ENCODE measurements around the gene ELMO2.

Gene ELMO2

DNA sequence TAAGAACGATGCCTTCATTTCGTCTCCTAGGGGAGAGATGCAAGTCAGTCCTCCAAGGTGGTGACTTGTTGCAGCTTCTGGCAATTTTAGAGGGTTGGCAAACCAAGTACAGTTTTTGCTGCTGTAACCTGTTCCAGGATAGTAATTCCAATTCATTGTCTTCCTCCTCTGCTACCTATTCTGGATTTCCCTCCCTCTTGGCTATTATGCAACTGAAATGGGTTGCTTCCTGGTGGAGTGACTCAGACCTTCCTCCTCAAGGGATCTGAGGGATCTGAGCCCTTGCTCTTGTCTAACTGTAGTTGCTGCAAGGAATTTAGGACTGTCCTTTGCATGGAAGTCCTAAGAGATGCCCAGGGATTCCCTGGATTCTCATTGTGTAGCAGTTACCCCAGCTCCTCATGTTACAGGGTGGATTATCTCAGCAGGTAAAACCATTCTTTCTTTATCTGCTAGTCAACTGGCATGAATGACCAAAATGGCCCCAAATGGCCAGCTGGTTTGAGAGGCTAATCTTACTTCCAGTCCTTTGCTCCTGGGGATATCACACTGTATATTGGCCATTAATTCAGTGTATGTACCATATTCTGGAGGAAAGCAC is 17.6 kb upstream of the ELMO2 start:
- Histone ChIP-seq H3K27me3 (ENCODE audit: insufficient read depth, poor library complexity, severe bottlenecking) (peaks cover 16% of the 10 kb centered on the region), H3K4me3 (replicated peaks; ENCODE audit: insufficient read depth, low read length) (no peak overlapping the region), H3K27ac (replicated peaks) (no peak overlapping the region)
- no peak for DNase-seq (ENCODE audit: low read depth in 1 of 2, low spot score in 1 of 2)
- TF ChIP-seq SPI1 (IDR thresholded peaks at IDR 0.05; ENCODE audit: borderline replicate concordance, low read depth) (no peak), POLR2AphosphoS5 (IDR thresholded peaks at IDR 0.05; ENCODE audit: low read depth) (no peak), GABPA (IDR thresholded peaks at IDR 0.05; ENCODE audit: low read depth) (no peak)
- TF ChIP-seq, protein P1, sequence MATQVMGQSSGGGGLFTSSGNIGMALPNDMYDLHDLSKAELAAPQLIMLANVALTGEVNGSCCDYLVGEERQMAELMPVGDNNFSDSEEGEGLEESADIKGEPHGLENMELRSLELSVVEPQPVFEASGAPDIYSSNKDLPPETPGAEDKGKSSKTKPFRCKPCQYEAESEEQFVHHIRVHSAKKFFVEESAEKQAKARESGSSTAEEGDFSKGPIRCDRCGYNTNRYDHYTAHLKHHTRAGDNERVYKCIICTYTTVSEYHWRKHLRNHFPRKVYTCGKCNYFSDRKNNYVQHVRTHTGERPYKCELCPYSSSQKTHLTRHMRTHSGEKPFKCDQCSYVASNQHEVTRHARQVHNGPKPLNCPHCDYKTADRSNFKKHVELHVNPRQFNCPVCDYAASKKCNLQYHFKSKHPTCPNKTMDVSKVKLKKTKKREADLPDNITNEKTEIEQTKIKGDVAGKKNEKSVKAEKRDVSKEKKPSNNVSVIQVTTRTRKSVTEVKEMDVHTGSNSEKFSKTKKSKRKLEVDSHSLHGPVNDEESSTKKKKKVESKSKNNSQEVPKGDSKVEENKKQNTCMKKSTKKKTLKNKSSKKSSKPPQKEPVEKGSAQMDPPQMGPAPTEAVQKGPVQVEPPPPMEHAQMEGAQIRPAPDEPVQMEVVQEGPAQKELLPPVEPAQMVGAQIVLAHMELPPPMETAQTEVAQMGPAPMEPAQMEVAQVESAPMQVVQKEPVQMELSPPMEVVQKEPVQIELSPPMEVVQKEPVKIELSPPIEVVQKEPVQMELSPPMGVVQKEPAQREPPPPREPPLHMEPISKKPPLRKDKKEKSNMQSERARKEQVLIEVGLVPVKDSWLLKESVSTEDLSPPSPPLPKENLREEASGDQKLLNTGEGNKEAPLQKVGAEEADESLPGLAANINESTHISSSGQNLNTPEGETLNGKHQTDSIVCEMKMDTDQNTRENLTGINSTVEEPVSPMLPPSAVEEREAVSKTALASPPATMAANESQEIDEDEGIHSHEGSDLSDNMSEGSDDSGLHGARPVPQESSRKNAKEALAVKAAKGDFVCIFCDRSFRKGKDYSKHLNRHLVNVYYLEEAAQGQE (IDR thresholded peaks at IDR 0.05; ENCODE audit: insufficient replicate concordance, low read depth), result no peak
- TF ChIP-seq, protein P2, sequence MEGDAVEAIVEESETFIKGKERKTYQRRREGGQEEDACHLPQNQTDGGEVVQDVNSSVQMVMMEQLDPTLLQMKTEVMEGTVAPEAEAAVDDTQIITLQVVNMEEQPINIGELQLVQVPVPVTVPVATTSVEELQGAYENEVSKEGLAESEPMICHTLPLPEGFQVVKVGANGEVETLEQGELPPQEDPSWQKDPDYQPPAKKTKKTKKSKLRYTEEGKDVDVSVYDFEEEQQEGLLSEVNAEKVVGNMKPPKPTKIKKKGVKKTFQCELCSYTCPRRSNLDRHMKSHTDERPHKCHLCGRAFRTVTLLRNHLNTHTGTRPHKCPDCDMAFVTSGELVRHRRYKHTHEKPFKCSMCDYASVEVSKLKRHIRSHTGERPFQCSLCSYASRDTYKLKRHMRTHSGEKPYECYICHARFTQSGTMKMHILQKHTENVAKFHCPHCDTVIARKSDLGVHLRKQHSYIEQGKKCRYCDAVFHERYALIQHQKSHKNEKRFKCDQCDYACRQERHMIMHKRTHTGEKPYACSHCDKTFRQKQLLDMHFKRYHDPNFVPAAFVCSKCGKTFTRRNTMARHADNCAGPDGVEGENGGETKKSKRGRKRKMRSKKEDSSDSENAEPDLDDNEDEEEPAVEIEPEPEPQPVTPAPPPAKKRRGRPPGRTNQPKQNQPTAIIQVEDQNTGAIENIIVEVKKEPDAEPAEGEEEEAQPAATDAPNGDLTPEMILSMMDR (IDR thresholded peaks at IDR 0.05; ENCODE audit: insufficient read depth, low read length), result no peak

DNA sequence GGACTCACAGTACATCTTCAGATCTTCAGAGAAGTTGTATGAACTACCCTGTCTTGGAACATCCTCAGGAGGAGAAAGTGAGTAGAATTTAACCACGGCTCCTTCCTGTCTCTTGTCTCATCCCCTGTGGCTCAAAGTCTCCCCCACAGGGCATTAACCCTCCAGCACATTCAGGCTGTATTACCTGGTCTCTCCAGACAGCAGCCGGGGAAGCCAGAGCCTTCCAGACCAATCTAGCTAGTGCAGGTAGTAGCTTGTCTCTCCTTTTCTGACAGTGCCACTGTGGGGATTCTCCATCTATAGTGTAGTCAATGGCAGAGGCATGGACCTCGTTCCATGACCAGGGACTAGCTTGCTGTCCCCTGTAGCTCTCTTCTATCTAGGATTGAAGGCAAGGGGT is 16.9 kb upstream of the ELMO2 start:
- no peak for TF ChIP-seq GABPA (IDR thresholded peaks at IDR 0.05; ENCODE audit: low read depth)
- no peak for TF ChIP-seq POLR2AphosphoS5 (IDR thresholded peaks at IDR 0.05; ENCODE audit: low read depth)
- TF ChIP-seq SPI1 (IDR thresholded peaks at IDR 0.05; ENCODE audit: borderline replicate concordance, low read depth), result no peak
- TF ChIP-seq, protein P2 (IDR thresholded peaks at IDR 0.05; ENCODE audit: insufficient read depth, low read length), result no peak
- TF ChIP-seq, protein P1 (IDR thresholded peaks at IDR 0.05; ENCODE audit: insufficient replicate concordance, low read depth), result no peak
- Histone ChIP-seq H3K27me3 (ENCODE audit: insufficient read depth, poor library complexity, severe bottlenecking) (peaks cover 11% of the 10 kb centered on the region), H3K4me3 (replicated peaks; ENCODE audit: insufficient read depth, low read length) (no peak overlapping the region), H3K27ac (replicated peaks) (no peak overlapping the region)
- no peak for DNase-seq (ENCODE audit: low read depth in 1 of 2, low spot score in 1 of 2)

DNA sequence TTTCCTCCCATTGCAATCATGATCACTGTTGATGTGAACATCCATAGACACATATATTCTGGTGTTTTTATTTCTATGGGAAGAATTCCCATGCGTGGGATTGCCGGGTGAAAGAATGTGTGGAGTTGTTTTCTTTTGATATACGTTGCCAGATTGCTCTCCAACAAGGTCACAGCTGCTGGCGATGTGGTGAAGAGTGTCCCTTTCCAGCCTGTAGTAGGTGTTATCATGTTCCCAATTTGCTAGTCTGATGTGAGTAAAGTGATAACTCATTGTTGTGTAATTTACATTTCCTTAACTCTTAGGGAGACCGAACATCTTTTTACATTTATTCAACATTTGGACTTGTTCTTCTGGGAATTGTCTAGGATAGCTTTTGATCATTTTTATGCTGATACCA is 14.5 kb upstream of the ELMO2 start:
- Histone ChIP-seq H3K4me3 (replicated peaks; ENCODE audit: insufficient read depth, low read length) (no peak overlapping the region), H3K27me3 (ENCODE audit: insufficient read depth, poor library complexity, severe bottlenecking) (peaks cover 8% of the 10 kb centered on the region), H3K27ac (replicated peaks) (no peak overlapping the region)
- no peak for DNase-seq (ENCODE audit: low read depth in 1 of 2, low spot score in 1 of 2)
- TF ChIP-seq, protein P1 (IDR thresholded peaks at IDR 0.05; ENCODE audit: insufficient replicate concordance, low read depth), result no peak
- TF ChIP-seq POLR2AphosphoS5 (IDR thresholded peaks at IDR 0.05; ENCODE audit: low read depth), result no peak
- no peak for TF ChIP-seq GABPA (IDR thresholded peaks at IDR 0.05; ENCODE audit: low read depth)
- TF ChIP-seq, protein P2 (IDR thresholded peaks at IDR 0.05; ENCODE audit: insufficient read depth, low read length), result no peak
- no peak for TF ChIP-seq SPI1 (IDR thresholded peaks at IDR 0.05; ENCODE audit: borderline replicate concordance, low read depth)
